ENCODE data around the gene SLC2A8.
A peak's percentile ranks its signal among the peaks of the same experiment; 100 is the strongest.

The SLC2A8 gene

GRCh38 chr9:127396253-127396807 is 639 bp upstream of the SLC2A8 start:
- H3K27me3 ChIP-seq (replicated peaks; ENCODE audit: insufficient read depth, low read length): no peaks in the 10 kb centered on the region
- H3F3A ChIP-seq (ENCODE audit: insufficient read depth, low read length): no peaks in the 10 kb centered on the region
- TF ChIP-seq EZH2phosphoT487 (IDR thresholded peaks at IDR 0.05; ENCODE audit: low read length) (no peak), CTCF (IDR thresholded peaks at IDR 0.05; ENCODE audit: low read length) (no peak), EZH2 (optimal IDR thresholded peaks at IDR 0.05; ENCODE audit: low read depth, low read length) (no peak)
- peaks cover 14% of the 10 kb centered on the region for H3K4me1 ChIP-seq (ENCODE audit: low read length)
- DNase-seq: no peak
- peak overlapping the region; percentile 33; the same call in 1 of the 2 replicates for H3K9ac ChIP-seq (ENCODE audit: low read length)
- H3K4me3 ChIP-seq (ENCODE audit: low read length): peak overlapping the region; percentile 68
- no peaks in the 10 kb centered on the region for H3K9me2 ChIP-seq (replicated peaks; ENCODE audit: insufficient read depth, low read length)
- H3K79me2 ChIP-seq (ENCODE audit: low read length): peaks cover 12% of the 10 kb centered on the region
- H4K20me1 ChIP-seq (ENCODE audit: insufficient read depth, low read length): no peaks in the 10 kb centered on the region
- H2AFZ ChIP-seq (ENCODE audit: low read length): peak overlapping the region; percentile 47
- no peaks in the 10 kb centered on the region for H3K36me3 ChIP-seq (replicated peaks; ENCODE audit: insufficient read depth, low read length)
- no peaks in the 10 kb centered on the region for H3K9me3 ChIP-seq (replicated peaks; ENCODE audit: insufficient read depth, low read length)
- no peak overlapping the region for H3K27ac ChIP-seq (ENCODE audit: low read length)
- H3K4me2 ChIP-seq (ENCODE audit: low read depth, low read length): peak overlapping the region; percentile 60

GRCh38 chr9:127397646-127398274 is 791 bp downstream of the SLC2A8 start:
- peak overlapping the region; percentile 98 for H3K4me2 ChIP-seq (ENCODE audit: low read depth, low read length)
- H3K36me3 ChIP-seq (replicated peaks; ENCODE audit: insufficient read depth, low read length): no peaks in the 10 kb centered on the region
- DNase-seq: peak; percentile 30
- peak overlapping the region; percentile 80 for H2AFZ ChIP-seq (ENCODE audit: low read length)
- H3K27me3 ChIP-seq (replicated peaks; ENCODE audit: insufficient read depth, low read length): no peaks in the 10 kb centered on the region
- H3K9ac ChIP-seq (ENCODE audit: low read length): peak overlapping the region; percentile 80
- TF ChIP-seq EZH2phosphoT487 (IDR thresholded peaks at IDR 0.05; ENCODE audit: low read length) (no peak), CTCF (IDR thresholded peaks at IDR 0.05; ENCODE audit: low read length) (peak; percentile 47)
- no peaks in the 10 kb centered on the region for H3K9me2 ChIP-seq (replicated peaks; ENCODE audit: insufficient read depth, low read length)
- no peaks in the 10 kb centered on the region for H3K9me3 ChIP-seq (replicated peaks; ENCODE audit: insufficient read depth, low read length)
- H3K79me2 ChIP-seq (ENCODE audit: low read length): peaks cover 12% of the 10 kb centered on the region
- H3K4me3 ChIP-seq (ENCODE audit: low read length): peak overlapping the region; percentile 84
- no peaks in the 10 kb centered on the region for H4K20me1 ChIP-seq (ENCODE audit: insufficient read depth, low read length)
- peaks cover 14% of the 10 kb centered on the region for H3K4me1 ChIP-seq (ENCODE audit: low read length)
- H3F3A ChIP-seq (ENCODE audit: insufficient read depth, low read length): no peaks in the 10 kb centered on the region
- peak overlapping the region; percentile 23; the same call in 1 of the 2 replicates for H3K27ac ChIP-seq (ENCODE audit: low read length)

GRCh38 chr9:127398275-127398647 is 1.3 kb downstream of the SLC2A8 start:
- peak overlapping the region; percentile 84 for H3K4me3 ChIP-seq (ENCODE audit: low read length)
- H3K4me1 ChIP-seq (ENCODE audit: low read length): peaks cover 14% of the 10 kb centered on the region
- no peaks in the 10 kb centered on the region for H4K20me1 ChIP-seq (ENCODE audit: insufficient read depth, low read length)
- no peak for DNase-seq
- H3K4me2 ChIP-seq (ENCODE audit: low read depth, low read length): peak overlapping the region; percentile 98
- no peaks in the 10 kb centered on the region for H3K9me2 ChIP-seq (replicated peaks; ENCODE audit: insufficient read depth, low read length)
- H3K79me2 ChIP-seq (ENCODE audit: low read length): peaks cover 12% of the 10 kb centered on the region
- H3K36me3 ChIP-seq (replicated peaks; ENCODE audit: insufficient read depth, low read length): no peaks in the 10 kb centered on the region
- TF ChIP-seq CTCF (IDR thresholded peaks at IDR 0.05; ENCODE audit: low read length): no peak
- no peak for TF ChIP-seq EZH2 (optimal IDR thresholded peaks at IDR 0.05; ENCODE audit: low read depth, low read length)
- TF ChIP-seq EZH2phosphoT487 (IDR thresholded peaks at IDR 0.05; ENCODE audit: low read length): no peak
- peak overlapping the region; percentile 80; the same call in 1 of the 2 replicates for H3K9ac ChIP-seq (ENCODE audit: low read length)
- H3F3A ChIP-seq (ENCODE audit: insufficient read depth, low read length): no peaks in the 10 kb centered on the region
- H3K27ac ChIP-seq (ENCODE audit: low read length): no peak overlapping the region
- H2AFZ ChIP-seq (ENCODE audit: low read length): peak overlapping the region; percentile 80
- no peaks in the 10 kb centered on the region for H3K27me3 ChIP-seq (replicated peaks; ENCODE audit: insufficient read depth, low read length)
- H3K9me3 ChIP-seq (replicated peaks; ENCODE audit: insufficient read depth, low read length): no peaks in the 10 kb centered on the region

All from MM.1S (cell line).